HepG2 (cell line): ENCODE results near the gene PSMD6.

ENCODE experiments used
- ARID2 ChIP-seq: sonication (generic); formaldehyde crosslinking; IDR thresholded peaks from 2 replicates; pipeline ENCODE4 v1.8.1; 2022; ENCODE audit warnings: mild to moderate bottlenecking, missing genetic modification reagents, borderline replicate concordance
- KLF11 ChIP-seq: IDR thresholded peaks from 2 replicates; pipeline ENCODE4 v1.6.1; 2016; ENCODE audit warnings: missing compliant biosample characterization
- NR1H2 ChIP-seq: sonication (generic); formaldehyde crosslinking; IDR thresholded peaks from 2 replicates; pipeline ENCODE4 v1.8.1; 2022; ENCODE audit warnings: low read depth, missing genetic modification reagents, borderline replicate concordance
- TF ChIP-seq, protein P1 (sequence below): sonication (generic); formaldehyde crosslinking; IDR thresholded peaks from 2 replicates; pipeline ENCODE4 v1.5.0; 2020; ENCODE audit warnings: mild to moderate bottlenecking, missing genetic modification reagents, moderate library complexity
- TF ChIP-seq, protein P2 (sequence below), 2 experiments: IDR thresholded peaks; 2 replicates each; pipeline ENCODE4 v1.6.1; 2011 to 2012; ENCODE audit warnings: low read length in 2 of 2, borderline replicate concordance in 1 of 2, low read depth in 1 of 2, mild to moderate bottlenecking in 1 of 2, moderate library complexity in 1 of 2
- TF ChIP-seq, protein P3 (sequence below), 2 experiments: sonication (generic) in 1 of 2; formaldehyde crosslinking in 1 of 2; IDR thresholded peaks; 2 replicates each; pipeline versions ENCODE4 v1.5.1 to v1.6.1; 2011 to 2020; ENCODE audit warnings: borderline replicate concordance in 1 of 2, low read depth in 1 of 2, low read length in 1 of 2, mild to moderate bottlenecking in 1 of 2, missing genetic modification reagents in 1 of 2, moderate library complexity in 1 of 2

DNA sequence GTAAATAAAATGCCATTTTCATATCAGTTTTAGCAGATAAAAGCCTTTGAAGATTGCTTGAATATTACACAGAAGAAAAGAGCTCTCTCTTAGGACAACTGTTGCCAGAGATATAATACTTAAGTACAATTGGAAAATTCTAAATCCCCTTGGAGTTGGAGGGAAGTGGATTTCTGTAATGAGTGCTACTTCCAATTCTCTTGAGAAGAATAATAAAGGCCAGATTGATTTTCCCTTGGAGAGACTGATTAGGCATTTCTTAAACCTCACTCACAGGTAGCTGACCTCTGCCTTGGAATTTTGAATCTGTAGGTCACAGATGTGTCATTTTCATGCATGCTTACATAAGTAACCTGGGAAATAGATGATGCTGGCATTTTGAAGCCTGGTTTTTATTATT lies 29.8 kb upstream of the PSMD6 start:
- TF ChIP-seq, protein P1, sequence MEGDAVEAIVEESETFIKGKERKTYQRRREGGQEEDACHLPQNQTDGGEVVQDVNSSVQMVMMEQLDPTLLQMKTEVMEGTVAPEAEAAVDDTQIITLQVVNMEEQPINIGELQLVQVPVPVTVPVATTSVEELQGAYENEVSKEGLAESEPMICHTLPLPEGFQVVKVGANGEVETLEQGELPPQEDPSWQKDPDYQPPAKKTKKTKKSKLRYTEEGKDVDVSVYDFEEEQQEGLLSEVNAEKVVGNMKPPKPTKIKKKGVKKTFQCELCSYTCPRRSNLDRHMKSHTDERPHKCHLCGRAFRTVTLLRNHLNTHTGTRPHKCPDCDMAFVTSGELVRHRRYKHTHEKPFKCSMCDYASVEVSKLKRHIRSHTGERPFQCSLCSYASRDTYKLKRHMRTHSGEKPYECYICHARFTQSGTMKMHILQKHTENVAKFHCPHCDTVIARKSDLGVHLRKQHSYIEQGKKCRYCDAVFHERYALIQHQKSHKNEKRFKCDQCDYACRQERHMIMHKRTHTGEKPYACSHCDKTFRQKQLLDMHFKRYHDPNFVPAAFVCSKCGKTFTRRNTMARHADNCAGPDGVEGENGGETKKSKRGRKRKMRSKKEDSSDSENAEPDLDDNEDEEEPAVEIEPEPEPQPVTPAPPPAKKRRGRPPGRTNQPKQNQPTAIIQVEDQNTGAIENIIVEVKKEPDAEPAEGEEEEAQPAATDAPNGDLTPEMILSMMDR (CRISPR knock-in tag), result no peak
- no peak for TF ChIP-seq KLF11 (CRISPR knock-in tag)
- TF ChIP-seq, protein P2, sequence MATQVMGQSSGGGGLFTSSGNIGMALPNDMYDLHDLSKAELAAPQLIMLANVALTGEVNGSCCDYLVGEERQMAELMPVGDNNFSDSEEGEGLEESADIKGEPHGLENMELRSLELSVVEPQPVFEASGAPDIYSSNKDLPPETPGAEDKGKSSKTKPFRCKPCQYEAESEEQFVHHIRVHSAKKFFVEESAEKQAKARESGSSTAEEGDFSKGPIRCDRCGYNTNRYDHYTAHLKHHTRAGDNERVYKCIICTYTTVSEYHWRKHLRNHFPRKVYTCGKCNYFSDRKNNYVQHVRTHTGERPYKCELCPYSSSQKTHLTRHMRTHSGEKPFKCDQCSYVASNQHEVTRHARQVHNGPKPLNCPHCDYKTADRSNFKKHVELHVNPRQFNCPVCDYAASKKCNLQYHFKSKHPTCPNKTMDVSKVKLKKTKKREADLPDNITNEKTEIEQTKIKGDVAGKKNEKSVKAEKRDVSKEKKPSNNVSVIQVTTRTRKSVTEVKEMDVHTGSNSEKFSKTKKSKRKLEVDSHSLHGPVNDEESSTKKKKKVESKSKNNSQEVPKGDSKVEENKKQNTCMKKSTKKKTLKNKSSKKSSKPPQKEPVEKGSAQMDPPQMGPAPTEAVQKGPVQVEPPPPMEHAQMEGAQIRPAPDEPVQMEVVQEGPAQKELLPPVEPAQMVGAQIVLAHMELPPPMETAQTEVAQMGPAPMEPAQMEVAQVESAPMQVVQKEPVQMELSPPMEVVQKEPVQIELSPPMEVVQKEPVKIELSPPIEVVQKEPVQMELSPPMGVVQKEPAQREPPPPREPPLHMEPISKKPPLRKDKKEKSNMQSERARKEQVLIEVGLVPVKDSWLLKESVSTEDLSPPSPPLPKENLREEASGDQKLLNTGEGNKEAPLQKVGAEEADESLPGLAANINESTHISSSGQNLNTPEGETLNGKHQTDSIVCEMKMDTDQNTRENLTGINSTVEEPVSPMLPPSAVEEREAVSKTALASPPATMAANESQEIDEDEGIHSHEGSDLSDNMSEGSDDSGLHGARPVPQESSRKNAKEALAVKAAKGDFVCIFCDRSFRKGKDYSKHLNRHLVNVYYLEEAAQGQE (IDR thresholded peaks at IDR 0.05; ENCODE audit: borderline replicate concordance in 1 of 2, low read depth in 1 of 2, low read length in 2 of 2), result no peak
- TF ChIP-seq NR1H2, result no peak
- TF ChIP-seq ARID2 (CRISPR knock-in tag), result no peak
- TF ChIP-seq, protein P3, sequence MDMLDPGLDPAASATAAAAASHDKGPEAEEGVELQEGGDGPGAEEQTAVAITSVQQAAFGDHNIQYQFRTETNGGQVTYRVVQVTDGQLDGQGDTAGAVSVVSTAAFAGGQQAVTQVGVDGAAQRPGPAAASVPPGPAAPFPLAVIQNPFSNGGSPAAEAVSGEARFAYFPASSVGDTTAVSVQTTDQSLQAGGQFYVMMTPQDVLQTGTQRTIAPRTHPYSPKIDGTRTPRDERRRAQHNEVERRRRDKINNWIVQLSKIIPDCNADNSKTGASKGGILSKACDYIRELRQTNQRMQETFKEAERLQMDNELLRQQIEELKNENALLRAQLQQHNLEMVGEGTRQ (IDR thresholded peaks at IDR 0.05; ENCODE audit: low read depth, low read length), result no peak
- TF ChIP-seq, protein P3 (CRISPR knock-in tag; IDR thresholded peaks at IDR 0.05; ENCODE audit: borderline replicate concordance), result no peak
